IPS-18c (cell line): ENCODE results near the gene MAMDC4.
"Not testable (repeated sequence)": the region's sequence is repeated elsewhere in the genome, so short reads cannot be mapped to it uniquely, and the experiment has no call there.

Experiments used
- H3K4me3 ChIP-seq: 2 replicates; pipeline ENCODE4 v1.7.0; 2013; ENCODE audit warnings: low read depth, mild to moderate bottlenecking, low read length, moderate library complexity; ENCODE audit not compliant: insufficient read depth
- H3K9me3 ChIP-seq: one replicate; pipeline ENCODE4 v1.6.1; 2013; ENCODE audit warnings: mild to moderate bottlenecking, low read length, moderate library complexity; ENCODE audit not compliant: control insufficient read depth, insufficient read depth

MAMDC4 gene

DNA sequence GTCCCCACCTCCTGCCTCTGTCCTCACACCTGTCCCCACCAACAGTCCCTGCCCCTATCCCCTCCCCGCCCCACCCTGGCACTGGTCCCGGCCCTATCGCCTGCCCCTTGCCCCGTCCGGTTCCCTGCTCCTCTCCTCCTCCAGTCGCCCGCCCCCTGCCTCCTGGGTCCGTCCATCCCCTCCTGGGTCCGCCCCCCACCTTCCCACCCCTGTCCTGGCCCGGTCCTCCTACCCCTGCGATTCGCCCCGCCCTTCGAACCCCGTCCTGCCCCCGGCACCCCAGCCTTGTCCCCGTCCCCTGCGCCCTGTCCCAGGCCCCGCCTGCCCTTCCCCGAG, 13.6 kb downstream of the MAMDC4 start:
- H3K4me3 ChIP-seq, result peak overlapping the region; percentile 77
- H3K9me3 ChIP-seq, result peaks cover 6% of the 10 kb centered on the region

DNA sequence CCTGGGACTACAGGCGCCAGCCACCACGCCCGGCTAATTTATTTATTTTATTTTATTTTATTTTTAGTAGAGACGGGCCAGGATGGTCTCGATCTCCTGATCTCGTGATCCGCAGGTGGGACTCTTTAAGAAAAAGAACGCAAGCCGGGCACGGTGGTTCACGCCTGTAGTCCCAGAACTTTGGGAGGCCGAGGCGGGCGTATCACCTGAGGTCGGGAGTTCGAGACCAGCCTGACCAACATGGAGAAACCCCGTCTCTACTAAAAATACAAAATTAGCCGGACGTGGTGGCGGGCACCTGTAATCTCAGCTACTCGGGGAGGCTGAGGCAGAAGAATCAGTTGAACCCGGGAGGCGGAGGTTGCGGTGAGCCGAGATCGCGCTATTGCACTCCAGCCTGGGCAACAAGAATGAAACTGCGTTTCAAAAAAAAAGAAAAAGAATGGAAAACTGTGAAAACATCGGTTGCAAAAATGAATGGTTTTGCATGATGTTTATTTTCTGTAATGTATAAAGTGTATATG, 14.8 kb downstream of the MAMDC4 start:
- not testable (repeated sequence) for H3K4me3 ChIP-seq, H3K9me3 ChIP-seq

DNA sequence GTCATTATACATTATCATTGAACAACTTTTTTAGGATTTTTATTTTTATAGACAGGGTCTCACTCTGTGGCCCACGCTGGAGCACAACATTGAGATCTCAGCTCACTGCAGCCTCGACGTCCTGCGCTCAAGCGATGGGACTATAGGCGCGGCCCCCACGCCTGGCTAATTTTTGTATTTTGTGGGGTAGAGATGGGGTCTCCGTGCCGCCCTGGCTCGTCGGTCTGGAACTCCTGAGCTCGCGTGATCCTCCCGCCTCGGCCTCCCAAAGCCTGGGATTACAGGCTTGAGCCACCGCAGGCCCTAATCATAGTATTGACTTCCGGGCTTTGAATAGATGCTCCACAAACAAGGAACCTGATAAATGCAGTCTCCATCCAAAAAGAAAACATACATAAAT, 15.3 kb downstream of the MAMDC4 start:
- Histone ChIP-seq H3K4me3 (no peak overlapping the region), H3K9me3 (peaks cover 13% of the 10 kb centered on the region)

DNA sequence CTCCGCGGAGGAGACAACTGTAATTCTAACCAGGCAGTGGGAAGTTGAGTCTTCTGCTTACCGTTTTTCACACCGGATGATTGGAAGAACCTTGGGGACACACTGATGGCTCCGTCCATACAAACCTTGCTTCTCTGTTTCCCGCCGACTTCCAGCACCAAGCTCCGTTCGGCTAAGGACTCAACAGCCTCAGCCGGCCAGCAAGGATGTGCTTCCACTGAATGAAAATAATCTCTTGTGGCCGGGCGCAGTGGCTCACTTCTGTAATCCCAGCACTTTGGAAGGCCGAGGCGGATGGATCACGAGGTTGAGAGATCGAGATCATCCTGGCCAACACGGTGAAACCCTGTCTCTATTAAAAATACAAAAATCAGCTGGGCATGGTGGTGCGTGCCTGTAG, 15.8 kb downstream of the MAMDC4 start:
- Histone ChIP-seq H3K9me3 (peaks cover 16% of the 10 kb centered on the region), H3K4me3 (no peak overlapping the region)

DNA sequence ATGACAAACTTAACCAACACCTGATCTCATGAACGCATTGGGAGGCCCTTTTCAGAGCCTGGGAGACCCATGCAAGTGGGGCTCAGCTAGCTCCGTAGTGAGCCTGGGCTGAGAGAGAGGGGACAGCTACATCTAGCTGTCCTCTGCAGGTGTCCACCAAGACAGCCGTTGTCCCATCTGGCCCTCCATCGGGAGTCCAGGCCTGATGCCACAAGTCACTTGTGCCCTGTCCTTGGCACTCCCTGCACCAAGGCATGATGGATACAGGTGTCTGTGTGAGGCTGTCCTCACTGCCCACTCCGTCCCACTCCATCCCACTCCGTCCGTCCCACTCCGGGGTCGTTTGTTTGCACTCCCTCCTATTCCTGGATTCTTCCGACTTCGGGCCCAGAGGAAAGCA, 16.5 kb downstream of the MAMDC4 start:
- H3K9me3 ChIP-seq, result peaks cover 16% of the 10 kb centered on the region
- H3K4me3 ChIP-seq, result no peak overlapping the region

DNA sequence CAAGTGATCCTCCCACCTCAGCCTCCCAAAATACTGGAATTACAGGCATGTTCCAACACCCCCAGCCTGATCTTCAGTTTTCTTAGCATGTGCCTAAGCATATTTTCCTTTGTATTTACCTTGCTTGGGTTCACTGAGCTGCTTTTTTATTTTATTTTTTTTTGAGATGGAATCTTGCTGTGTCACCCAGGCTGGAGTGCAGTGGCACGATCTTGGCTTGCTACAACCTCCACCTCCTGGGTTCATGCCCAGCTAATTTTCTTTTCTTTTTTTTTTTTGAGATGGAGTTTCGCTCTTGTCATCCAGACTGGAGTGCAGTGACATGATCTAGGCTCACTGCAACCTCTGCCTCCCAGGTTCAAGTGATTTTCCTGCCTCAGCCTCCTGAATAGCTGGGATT, 17.5 kb downstream of the MAMDC4 start:
- H3K9me3 ChIP-seq, result peaks cover 18% of the 10 kb centered on the region
- not testable (repeated sequence) for H3K4me3 ChIP-seq

DNA sequence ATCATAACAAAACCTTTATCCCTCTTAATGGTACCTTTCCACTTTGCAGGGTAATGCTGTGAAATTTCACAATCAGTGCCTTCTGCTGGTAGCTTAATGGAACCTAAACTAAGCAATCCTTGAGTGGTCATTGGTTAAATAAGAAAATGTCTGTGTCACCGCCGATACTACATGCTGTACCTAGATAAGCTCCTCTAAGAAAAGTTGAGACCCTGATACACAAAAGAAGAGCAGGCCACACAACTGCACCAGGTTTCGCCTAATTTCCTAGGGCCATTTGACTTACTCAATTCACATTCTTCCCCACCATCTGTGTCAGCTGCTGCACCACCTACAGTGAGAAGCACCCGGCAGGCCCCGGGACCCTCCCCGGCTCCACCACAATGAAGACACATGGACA, 23.0 kb downstream of the MAMDC4 start:
- Histone ChIP-seq H3K4me3 (no peak overlapping the region), H3K9me3 (peaks cover 17% of the 10 kb centered on the region)

DNA sequence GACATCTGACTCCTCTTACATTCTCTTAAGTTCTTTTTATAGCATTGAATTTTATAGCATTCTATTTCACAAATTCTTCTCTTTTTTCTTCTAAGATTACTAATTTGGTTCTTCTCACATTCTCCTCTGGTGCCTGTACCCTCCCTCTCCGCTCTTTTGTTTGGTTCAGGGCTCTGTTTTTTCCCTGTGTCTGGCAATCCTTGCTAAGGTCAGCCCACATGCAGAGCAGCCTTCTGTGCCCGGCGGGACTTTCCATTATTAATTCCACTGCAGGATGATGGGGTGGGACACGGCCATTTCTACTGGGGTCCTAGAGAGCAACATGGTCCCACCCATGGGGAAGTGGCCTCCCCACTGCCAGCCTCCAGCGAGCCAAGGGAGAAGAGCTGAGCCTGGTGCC, 24.3 kb downstream of the MAMDC4 start:
- Histone ChIP-seq H3K9me3 (peaks cover 14% of the 10 kb centered on the region), H3K4me3 (no peak overlapping the region)

DNA sequence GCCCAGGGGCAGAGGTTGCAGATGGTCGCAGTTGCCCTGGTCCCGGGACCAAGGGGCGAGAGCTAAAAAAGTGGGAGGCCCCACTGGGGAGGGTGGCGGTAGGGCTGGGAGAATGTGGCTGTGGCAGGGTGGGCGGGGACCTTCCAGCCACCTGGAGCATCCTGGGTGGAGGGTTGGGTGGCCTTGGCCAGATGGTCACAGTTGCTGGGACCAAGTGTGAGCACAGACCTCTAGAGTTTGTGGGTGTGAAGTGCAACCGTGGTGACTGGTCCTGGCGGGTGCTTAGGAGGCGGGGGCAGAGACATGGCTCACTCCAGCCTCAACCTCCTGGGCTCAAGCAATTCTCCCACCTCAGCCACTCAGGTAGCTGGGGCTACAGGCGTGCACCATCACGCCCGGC, 28.5 kb downstream of the MAMDC4 start:
- Histone ChIP-seq H3K4me3 (no peak overlapping the region), H3K9me3 (peaks cover 2% of the 10 kb centered on the region)

DNA sequence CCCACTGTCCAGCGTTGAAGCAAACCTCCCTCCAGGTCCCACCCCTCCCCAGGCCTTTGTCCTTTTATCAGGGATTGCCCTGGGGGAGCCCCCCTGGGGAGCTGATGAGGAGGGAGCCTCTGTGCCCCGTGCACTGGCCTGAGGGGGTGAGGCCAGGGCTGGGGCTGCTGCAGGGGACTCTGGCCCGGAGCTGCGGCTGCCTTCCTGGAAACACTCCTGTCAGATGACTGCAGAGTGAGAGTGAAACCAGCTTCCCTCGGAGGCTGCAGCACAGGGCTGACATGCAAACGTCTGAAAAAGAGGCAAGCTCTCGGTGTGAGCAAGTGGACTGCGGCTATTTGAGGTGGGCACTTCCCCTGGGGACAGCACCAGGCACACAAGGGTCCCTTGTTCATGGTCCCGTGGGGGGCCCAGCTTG, 29.6 kb downstream of the MAMDC4 start:
- Histone ChIP-seq H3K4me3 (no peak overlapping the region), H3K9me3 (peaks cover 2% of the 10 kb centered on the region)

DNA sequence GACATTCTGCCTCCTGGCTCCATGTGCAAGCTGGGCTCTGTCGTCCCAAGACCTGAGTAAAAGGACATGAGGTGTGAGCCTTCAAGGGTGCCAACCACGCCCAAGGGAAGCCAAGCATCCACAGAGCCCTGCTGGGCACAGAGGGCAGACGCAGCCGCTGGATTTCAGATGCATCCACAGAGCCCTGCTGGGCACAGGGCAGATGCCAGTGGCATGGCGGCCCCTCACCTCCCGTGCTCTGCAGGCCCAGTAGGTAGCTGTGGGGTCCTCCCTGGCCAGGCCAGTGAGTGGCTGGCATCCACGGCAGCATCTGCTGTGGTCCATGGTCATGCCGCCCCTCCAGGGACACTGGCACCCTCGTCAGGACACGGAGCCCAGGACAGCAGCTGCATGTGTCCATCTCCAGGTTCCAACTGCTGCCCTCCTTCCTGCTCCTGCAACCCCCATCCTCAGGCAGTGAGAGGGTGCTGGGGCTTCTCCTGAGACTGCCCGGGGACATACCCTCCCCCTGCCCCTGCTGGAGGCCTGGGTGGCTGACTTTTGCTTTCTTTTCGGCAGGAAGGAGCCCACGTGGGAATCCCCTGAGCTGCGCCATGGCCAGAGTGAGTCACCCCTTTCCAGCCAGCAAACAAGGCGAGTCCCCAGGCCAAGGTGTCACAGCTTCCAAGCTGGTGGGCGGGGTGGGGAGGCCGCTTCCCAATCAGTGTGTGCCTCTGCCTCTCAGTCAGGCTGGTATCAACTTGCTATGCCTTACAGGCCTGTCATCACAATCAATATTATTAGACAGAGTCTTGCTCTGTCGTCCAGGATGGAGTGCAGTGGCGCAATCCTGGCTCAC, 30.2 kb downstream of the MAMDC4 start:
- H3K4me3 ChIP-seq, result no peak overlapping the region

DNA sequence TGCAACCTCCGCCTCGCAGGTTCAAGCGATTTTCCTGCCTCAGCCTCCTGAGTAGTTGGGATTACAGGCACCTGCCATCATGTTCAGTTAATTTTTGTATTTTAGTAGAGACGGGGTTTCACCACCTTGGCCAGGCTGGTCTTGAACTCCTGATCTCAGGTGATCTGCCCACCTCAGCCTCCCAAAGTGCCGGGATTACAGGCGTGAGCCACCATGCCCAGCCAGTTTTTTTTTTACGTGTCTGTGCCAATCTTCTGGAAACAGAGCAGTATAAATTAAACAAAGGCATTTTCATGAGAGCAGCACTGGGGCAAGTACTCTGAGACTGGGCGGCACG, 30.8 kb downstream of the MAMDC4 start:
- H3K9me3 ChIP-seq, H3K4me3 ChIP-seq: not testable (repeated sequence)

More for the DNA sequence above, 30.2 kb downstream of the MAMDC4 start:
- H3K9me3 ChIP-seq, result peaks cover 3% of the 10 kb centered on the region

DNA sequence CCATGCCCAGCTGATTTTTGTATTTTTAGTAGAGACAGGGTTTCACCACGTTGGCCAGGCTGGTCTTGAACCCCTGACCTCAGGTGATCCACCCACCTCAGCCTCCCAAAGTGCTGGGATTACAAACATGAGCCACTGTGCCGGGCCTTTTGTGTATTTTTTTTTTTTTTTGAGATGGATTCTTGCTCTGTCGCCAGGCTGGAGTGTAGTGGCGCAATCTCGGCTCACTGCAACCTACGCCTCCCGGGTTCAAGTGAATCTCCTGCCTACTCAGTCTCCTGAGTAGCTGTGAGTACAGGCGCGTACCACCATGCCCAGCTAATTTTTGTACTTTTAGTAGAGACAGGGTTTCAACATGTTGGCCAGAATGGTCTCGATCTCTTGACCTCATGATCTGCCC, 31.5 kb downstream of the MAMDC4 start:
- H3K4me3 ChIP-seq, result not testable (repeated sequence)

DNA sequence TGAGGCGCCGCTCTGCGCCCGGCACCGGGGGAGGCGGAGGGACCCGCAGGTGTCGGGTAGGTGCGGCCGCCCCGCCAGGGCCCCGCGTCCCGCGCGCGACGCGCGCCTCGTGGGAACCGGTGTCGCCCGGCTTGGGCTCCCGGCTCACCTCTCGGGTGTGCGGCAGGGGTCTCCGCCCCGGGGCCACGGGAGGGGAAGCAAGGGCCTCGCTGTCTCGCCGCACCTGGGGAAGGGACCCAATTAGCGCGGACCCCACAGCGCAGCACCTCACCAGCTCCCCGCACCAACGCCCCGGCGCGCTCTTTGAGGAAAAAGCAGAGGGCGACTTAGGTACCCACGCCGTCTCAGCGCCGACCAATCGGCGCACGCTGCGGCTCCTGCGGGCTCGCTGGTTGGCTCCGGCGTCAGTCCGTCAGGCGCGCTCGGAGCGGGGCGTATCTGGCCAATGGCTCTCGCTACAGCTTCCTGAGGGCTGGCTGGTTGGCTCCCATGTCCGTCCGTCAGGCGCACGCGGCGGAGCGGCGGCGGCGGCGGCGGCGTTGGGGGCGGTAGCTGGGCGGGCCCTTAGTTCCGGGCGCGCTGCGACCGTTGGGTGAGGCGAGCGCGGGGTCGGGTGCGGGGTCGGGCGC, 33.9 kb downstream of the MAMDC4 start, which contains the start of gene TRAF2:
TRAF2 (plus strand) TSS at position 567 of the 629 bp plus-strand sequence. CDS start 12,225 bp downstream, outside the sequence.
- Histone ChIP-seq H3K9me3 (peaks cover 3% of the 10 kb centered on the region), H3K4me3 (peak within 1 kb of the TSS; percentile 91)

More for the DNA sequence above, 31.5 kb downstream of the MAMDC4 start:
- not testable (repeated sequence) for H3K9me3 ChIP-seq

DNA sequence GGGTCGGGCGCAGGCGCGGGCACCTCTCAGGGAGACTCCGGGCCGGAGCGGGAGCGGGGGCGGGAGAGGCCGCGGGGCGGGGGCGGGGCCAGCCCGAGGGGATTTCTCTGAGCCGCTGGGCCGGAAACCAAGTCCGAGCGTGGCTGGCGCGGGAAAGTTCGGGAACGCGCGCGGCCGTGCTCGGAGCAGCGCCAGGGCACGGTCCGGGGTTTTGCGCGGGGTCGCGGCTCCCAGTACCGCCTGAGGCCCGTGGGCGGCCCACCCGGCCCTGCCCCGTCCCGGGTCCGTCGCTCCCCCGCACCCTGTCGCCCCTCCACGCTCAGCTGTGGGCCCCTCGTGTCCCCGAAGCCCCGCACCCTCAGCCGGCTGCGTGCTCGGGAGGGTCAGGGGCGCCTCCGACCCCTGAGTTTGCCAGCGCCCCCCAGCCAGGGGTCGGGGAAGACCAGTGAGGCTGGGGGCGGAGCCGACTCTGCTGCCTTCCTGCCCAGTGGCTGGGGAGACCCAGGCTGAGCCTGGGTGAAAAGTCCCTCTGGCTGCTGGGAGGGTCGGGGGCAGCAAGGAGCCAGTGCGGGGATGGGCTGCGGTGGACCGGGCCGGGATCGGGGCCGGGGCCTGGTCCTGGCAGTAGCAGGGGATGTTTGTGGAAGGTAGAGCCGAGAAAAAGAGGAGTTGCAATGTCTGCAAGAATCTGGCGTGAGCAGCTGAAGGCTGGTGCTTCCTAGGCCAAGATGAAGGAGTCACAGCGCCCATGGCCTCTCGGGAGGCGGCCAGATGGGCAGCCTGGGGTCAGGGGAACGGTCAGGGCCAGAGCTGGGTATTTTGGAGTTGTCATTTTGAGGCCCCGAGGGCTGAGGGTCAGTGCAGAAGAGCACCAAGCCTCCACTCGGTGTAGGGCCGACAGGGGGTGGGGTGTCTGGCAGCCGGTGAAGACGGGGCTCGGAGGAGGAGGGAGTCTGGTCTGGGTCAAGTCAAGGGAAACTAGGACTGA, 34.8 kb downstream of the MAMDC4 start:
- Histone ChIP-seq H3K9me3 (peaks cover 3% of the 10 kb centered on the region), H3K4me3 (peak overlapping the region; percentile 77)

DNA sequence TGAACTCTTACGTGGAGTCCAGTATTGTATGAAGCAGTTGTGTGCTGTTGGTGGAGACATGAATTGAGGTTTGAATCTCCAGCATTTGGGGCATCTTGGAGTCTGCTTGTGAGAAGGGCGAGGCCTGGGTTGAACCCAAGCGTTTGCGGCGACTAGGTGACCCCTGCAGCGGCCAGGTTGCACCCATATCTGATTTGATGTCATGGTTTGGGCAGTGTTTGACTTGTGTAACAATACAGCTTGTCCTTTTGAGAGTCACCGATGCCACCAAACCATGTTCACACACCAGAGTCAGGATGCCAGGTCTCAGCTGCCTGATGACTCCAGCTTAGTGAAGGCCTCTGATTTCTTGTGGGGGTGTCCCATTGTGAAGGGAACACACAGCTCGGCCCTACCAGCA, 36.3 kb downstream of the MAMDC4 start:
- no peak overlapping the region for H3K4me3 ChIP-seq
- H3K9me3 ChIP-seq, result peaks cover 3% of the 10 kb centered on the region

DNA sequence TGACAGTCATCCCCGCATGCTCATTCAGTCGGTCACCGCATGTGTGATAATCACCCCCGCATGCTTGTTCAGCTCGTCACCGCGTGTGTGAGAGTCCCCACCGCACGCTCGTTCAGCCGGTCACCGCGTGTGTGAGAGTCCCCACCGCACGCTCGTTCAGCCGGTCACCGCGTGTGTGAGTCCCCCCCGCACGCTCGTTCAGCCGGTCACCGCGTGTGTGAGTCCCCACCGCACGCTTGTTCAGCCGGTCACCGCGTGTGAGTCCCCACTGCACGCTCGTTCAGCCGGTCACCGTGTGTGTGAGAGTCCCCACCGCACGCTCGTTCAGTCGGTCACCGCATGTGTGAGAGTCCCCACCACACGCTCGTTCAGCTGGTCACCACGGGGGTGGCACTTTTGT, 37.7 kb downstream of the MAMDC4 start:
- H3K9me3 ChIP-seq, result peaks cover 3% of the 10 kb centered on the region
- H3K4me3 ChIP-seq, result no peak overlapping the region
